Mesenteric fat pad (tissue), 1 donor: ENCODE data around the gene NDC1. TPM values are rescaled to one million over a fixed set of nuclear protein-coding genes. Genes with fewer than 3 reads are reported as not detected.

ENCODE experiments used
- total RNA-seq: library from RNA; stranded (reverse); fragmentation: NEBNext Ultra II Directional; extraction: Animal tissue kit (Norgen Biotek cat#: 25700); gene quantifications from one replicate; pipeline ENCODE4 v1.2.1, GENCODE V29; 2021
- donor health status: DM: yes; HTN: yes; CAD: no.

NDC1 gene
- total RNA-seq, 1 donor from 2014 or later: 7.9 TPM

Other genes with a start within 250 kb of the NDC1 start
- 2.1 TPM for gene GLIS1, start 99.1 kb downstream of the NDC1 start, total RNA-seq
- gene YIPF1, start 51.5 kb upstream of the NDC1 start, total RNA-seq: 22.3 TPM
- gene DIO1, start 55.9 kb upstream of the NDC1 start, total RNA-seq: not detected
- 17.2 TPM for gene IFT25, start 107.4 kb upstream of the NDC1 start, total RNA-seq
- 18.0 TPM for gene LRRC42, start 108.1 kb upstream of the NDC1 start, total RNA-seq
- gene LDLRAD1, start 179.9 kb upstream of the NDC1 start, total RNA-seq: not detected
- 364 TPM for gene TMEM59, start 214.9 kb upstream of the NDC1 start, total RNA-seq
- 4.2 TPM for gene TCEANC2, start 215.3 kb upstream of the NDC1 start, total RNA-seq